Right hindlimb (tissue), 1 donor: ENCODE results near the gene ST7.

Source experiments
- DNase-seq: peaks from one replicate; pipeline ENCODE4 v3.0.0-alpha.2; 2018

Gene ST7

GRCh38 chr7:117069379-117069778 lies 116.1 kb downstream of the ST7 start:
- no peak for DNase-seq

GRCh38 chr7:117071551-117071950 lies 118.2 kb downstream of the ST7 start:
- DNase-seq = no peak

GRCh38 chr7:117072620-117073118 lies 119.4 kb downstream of the ST7 start:
- DNase-seq = peak; percentile 46

GRCh38 chr7:117074378-117074777 lies 121.1 kb downstream of the ST7 start:
- DNase-seq = no peak

DNA sequence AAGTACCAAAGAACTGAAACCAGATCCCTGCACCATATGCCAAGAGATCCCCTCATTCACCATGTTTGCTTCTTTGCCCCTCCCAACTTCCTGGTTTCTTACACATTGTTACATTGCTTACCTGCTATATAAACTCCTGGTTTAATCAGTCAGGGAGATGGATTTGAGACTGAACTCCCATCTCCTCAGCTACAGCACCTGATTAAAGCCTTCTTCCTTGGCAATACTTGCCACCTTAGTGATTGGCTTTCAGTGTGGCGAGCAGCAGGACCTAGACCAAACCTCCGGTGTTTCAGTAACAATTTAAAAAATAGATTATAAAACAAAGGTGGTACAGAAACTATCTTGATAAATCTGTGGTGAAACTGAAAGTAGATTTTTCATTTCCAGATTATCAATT lies 122.6 kb downstream of the ST7 start:
- DNase-seq = no peak

DNA sequence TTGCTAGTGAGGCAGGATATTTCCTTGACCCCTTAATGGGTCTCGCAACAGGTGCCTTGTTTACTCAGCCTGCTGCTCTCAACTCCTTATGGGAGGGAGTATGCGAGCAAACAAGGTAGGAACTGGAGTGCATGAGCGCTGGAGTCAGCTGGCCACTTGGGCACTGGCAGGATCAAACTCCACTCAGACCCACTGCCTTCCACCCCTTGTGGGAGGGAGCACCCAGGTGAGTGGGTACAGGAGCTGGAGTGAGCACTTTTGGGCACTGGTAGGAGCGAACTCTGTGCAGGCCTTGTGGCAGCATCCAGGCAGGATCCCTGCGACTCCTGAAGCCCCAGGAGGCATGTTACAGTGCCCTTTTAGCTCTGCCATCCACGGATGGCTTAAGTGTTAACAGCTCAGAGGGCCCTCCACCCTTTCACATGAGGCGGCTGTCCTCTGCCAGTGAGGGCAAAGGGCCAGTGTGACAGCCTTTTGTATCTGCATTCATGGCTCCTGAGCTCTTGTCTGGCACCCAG lies 123.2 kb downstream of the ST7 start:
- no peak for DNase-seq

- DNase-seq = no peak
Observed at GRCh38 chr7:117077658-117078057, 124.4 kb downstream of the ST7 start.

- DNase-seq = no peak
Observed at GRCh38 chr7:117082647-117083046, 129.3 kb downstream of the ST7 start.

DNA sequence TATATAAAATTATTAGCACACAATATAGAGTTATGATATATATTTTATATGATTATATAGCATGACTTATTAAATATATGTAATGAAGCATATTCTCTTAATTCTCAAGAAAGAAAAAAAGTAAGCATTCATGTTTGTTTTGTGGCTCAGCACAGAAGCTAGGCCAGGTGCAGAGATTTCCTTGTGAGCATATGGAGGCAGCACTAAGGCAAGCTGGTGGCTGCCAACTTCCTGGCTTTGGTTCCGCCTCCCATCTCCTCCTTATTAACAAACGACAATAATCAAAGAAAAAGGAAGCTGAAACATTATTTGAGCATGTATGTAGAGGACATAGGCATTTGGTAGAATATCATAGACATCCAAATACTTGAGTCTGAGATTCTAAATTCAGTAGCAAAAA lies 130.3 kb downstream of the ST7 start:
- DNase-seq = no peak

GRCh38 chr7:117084286-117084685 lies 131.0 kb downstream of the ST7 start:
- DNase-seq = no peak

GRCh38 chr7:117085275-117085674 lies 132.0 kb downstream of the ST7 start:
- no peak for DNase-seq

- no peak for DNase-seq
Observed at GRCh38 chr7:117085769-117086463, 132.6 kb downstream of the ST7 start.

- DNase-seq = no peak
Observed at GRCh38 chr7:117086788-117087187, 133.5 kb downstream of the ST7 start.

- no peak for DNase-seq
Observed at GRCh38 chr7:117087639-117088396, 134.5 kb downstream of the ST7 start.

DNA sequence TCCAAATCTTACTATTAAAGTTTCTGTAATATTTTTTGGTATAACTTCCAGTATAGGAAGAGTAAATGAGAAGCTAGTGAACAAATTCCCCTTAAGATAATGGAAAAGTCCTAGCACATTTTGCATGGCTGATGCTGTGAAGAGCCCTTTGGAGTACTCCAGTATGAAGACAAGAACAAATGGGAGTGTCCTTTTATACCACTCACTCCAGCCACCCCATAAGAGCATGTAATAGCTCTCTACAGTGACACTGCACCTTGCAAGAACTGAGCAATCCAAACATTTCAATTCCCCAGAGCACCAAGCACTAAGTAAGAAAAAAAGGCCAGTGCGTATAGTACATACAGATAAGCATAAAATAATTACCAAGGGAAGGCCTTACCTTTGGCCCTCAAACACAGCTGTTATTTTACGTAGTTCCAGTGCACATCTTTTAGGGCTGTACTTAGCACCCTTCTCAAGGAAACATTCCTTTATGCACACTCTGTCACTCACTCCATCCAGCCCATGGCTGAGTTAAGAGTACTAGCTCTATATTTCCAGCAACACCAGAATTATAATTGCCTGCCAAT lies 135.4 kb downstream of the ST7 start:
- DNase-seq = no peak

- DNase-seq = no peak
Observed at GRCh38 chr7:117090791-117091190, 137.5 kb downstream of the ST7 start.

DNA sequence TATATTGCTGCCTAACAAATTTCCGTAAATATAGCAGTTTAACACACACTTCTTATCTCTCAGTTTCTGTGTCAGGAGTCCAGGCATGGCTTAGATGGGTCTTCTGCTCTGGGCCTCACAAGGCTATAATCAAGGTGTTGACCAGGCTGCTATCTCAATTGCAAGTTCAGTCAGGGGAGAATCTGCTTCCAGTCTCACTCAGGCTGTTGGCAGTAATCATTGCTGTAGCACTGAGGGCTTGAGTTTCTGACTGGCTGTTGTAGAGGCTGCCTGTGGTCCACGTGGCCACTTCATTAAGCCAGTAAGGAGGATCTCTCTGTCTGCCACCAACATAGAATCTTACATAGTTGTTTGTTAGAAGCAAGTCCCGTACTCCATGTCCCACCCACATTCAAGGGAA lies 138.4 kb downstream of the ST7 start:
- no peak for DNase-seq

- no peak for DNase-seq
Observed at GRCh38 chr7:117092785-117093184, 139.5 kb downstream of the ST7 start.

GRCh38 chr7:117094457-117094856 lies 141.2 kb downstream of the ST7 start:
- DNase-seq = no peak

GRCh38 chr7:117095055-117095454 lies 141.8 kb downstream of the ST7 start:
- DNase-seq = no peak

- no peak for DNase-seq
Observed at GRCh38 chr7:117096330-117096729, 143.0 kb downstream of the ST7 start.

DNA sequence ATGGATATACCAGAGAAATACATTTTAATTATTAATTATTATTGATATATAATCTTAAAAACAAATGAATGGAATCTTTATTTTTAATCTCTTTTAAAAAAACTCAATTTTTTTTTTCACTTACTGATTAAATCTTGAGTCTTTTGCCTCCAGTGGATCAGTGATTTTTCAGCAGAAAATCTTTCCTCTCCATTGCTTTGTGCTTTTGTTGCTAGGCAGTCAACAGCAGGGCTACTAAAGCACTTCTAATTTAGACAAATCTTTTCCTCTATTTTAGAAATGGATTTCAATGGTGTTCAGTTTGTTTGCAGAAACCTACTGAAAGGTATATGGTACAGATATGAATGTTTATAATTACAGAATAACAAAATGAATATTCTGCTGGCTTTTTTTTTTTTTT lies 143.6 kb downstream of the ST7 start:
- DNase-seq = no peak

GRCh38 chr7:117097860-117098259 lies 144.6 kb downstream of the ST7 start:
- no peak for DNase-seq

DNA sequence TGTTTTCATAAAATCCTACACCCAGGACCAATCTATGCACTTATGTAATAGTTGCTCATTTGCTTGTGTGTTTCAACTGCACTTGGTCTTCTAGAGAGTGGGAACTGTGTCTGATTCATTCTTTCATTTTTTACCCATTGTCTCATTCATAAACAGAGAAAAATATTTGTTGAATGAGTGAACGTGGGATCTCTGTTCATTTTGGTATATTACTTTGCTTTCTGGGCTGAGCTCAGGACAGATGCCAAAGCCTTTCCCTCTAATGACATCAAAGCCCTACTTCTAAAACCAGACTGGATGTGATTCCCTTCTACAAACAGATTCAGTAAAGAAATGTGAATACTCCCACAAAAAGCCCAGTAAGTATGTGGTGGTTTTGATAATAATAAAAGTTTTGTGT lies 145.2 kb downstream of the ST7 start:
- no peak for DNase-seq
